ENCODE measurements around the gene ALDH18A1.

The ALDH18A1 gene

GRCh38 chr10:95656291-95657164 lies at the start of gene ALDH18A1:
TSS of gene ALDH18A1 (minus strand) at chr10:95656711. CDS start at chr10:95653377, 3,334 bp downstream.
- Histone ChIP-seq H3K9me3 (ENCODE audit: control insufficient read depth, low read length) (no peaks in the 10 kb centered on the region), H3K4me1 (ENCODE audit: control insufficient read depth, insufficient read depth, low read length) (peaks cover 6% of the 10 kb centered on the region), H3K9ac (ENCODE audit: low read length) (peak within 1 kb of the TSS; percentile 80), H3K36me3 (ENCODE audit: control insufficient read depth, insufficient read depth, low read length) (no peaks in the 10 kb centered on the region), H3K4me3 (ENCODE audit: low read length) (peak within 1 kb of the TSS; percentile 66), H3K27me3 (ENCODE audit: control insufficient read depth, insufficient read depth, low read length) (no peaks in the 10 kb centered on the region)

- H3K27me3 ChIP-seq (ENCODE audit: control insufficient read depth, insufficient read depth, low read length): no peaks in the 10 kb centered on the region
- no peaks in the 10 kb centered on the region for H3K36me3 ChIP-seq (ENCODE audit: control insufficient read depth, insufficient read depth, low read length)
- H3K4me3 ChIP-seq (ENCODE audit: low read length): no peak overlapping the region
- H3K9me3 ChIP-seq (ENCODE audit: control insufficient read depth, low read length): no peaks in the 10 kb centered on the region
- H3K4me1 ChIP-seq (ENCODE audit: control insufficient read depth, insufficient read depth, low read length): no peaks in the 10 kb centered on the region
- no peak overlapping the region for H3K9ac ChIP-seq (ENCODE audit: low read length)
These were observed 41.9 kb upstream of the ALDH18A1 start for GRCh38 chr10:95698415-95698814.

DNA sequence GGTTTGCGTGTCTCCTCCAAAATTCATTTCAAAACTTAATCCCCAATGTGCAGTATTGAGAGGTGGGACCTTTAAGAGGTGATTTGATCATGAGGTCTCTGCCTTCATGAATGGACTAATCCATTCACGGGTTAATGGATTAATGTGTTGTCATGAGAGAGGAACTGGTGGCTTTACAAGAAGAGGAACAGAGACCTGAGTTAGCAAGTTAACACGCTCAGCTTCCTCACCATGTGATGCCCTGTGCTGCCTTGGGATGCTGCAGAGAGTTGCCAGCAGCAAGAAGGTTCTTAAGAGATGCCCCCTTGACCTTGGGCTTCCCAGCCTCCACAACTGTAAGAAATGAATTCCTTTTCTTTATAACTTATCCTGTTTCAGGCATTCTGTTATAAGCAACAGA lies 40.9 kb upstream of the ALDH18A1 start:
- H3K27me3 ChIP-seq (ENCODE audit: control insufficient read depth, insufficient read depth, low read length): no peaks in the 10 kb centered on the region
- H3K4me1 ChIP-seq (ENCODE audit: control insufficient read depth, insufficient read depth, low read length): peaks cover 6% of the 10 kb centered on the region
- no peak overlapping the region for H3K4me3 ChIP-seq (ENCODE audit: low read length)
- no peak overlapping the region for H3K9ac ChIP-seq (ENCODE audit: low read length)
- no peaks in the 10 kb centered on the region for H3K36me3 ChIP-seq (ENCODE audit: control insufficient read depth, insufficient read depth, low read length)
- H3K9me3 ChIP-seq (ENCODE audit: control insufficient read depth, low read length): no peaks in the 10 kb centered on the region

DNA sequence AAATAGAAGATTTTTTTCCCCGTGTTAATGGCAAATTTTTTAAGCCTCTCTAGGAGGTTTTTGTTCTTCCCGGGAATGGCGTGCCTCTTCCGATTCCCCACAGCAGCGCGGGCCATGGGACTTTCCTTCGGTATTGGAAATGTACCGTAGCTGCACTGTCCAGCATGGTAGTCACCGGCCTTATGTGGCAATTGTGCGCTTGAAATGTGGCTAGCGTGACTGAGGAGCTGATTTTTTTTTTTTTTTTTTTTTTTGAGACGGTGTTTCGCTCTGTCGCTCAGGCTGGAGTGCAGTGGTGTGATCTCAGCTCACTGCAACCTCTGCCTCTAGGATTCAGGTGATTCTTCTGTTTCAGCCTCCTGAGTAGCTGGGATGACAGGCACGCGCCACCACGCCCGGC lies 38.2 kb upstream of the ALDH18A1 start:
- no peaks in the 10 kb centered on the region for H3K27me3 ChIP-seq (ENCODE audit: control insufficient read depth, insufficient read depth, low read length)
- H3K9ac ChIP-seq (ENCODE audit: low read length): no peak overlapping the region
- H3K4me3 ChIP-seq (ENCODE audit: low read length): no peak overlapping the region
- H3K4me1 ChIP-seq (ENCODE audit: control insufficient read depth, insufficient read depth, low read length): peaks cover 6% of the 10 kb centered on the region
- no peaks in the 10 kb centered on the region for H3K9me3 ChIP-seq (ENCODE audit: control insufficient read depth, low read length)
- H3K36me3 ChIP-seq (ENCODE audit: control insufficient read depth, insufficient read depth, low read length): no peaks in the 10 kb centered on the region

DNA sequence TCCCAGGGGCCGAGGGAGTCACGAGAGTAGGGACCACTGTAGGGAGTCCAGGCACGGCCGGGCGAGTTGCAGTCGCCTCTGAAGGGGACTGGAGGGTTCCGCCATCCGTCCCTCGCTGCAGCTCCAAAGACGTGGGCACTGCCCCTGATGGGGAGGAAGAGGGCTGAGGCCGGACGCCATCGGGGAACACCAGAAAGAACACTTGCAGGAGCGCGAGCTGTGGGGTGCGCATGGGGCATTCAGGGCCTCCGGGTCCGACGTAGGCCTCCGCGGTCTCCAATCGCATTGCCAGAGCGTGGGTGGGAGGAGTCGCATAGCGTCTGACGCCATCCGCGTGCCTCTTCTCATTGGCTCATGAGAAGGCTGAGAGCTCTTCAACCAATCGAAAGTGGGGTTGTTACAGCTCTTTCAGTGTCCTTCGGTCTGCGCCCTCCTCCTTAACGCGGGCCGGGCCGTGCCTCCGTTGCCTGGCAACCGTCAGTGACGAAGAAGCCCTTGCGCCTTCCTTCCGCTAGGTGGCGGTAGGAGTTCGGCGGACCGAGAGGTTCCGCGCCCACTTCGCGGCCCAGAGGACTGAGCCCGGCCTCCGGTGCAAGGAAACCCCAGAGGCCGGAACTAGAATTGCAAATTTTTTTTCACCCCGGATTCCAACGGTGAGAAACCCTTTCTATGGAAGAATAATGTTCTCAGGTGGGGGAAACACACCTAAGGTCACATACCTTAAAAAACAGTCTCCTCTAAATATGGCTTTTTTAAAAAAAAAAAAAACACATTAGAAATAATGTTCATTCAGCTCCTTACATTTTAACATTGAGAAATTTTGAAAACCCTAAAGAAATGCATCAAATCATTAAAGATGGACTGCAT lies 37.4 kb upstream of the ALDH18A1 start, which contains the start of gene TCTN3:
TSS of gene TCTN3 (minus strand) at position 260 of the 867 bp plus-strand sequence. CDS start at position 232, 28 bp downstream.
- Histone ChIP-seq H3K9me3 (ENCODE audit: control insufficient read depth, low read length) (no peaks in the 10 kb centered on the region), H3K9ac (ENCODE audit: low read length) (peak within 1 kb of the TSS; percentile 91), H3K4me1 (ENCODE audit: control insufficient read depth, insufficient read depth, low read length) (peaks cover 6% of the 10 kb centered on the region), H3K36me3 (ENCODE audit: control insufficient read depth, insufficient read depth, low read length) (no peaks in the 10 kb centered on the region), H3K27me3 (ENCODE audit: control insufficient read depth, insufficient read depth, low read length) (no peaks in the 10 kb centered on the region), H3K4me3 (ENCODE audit: low read length) (peak within 1 kb of the TSS; percentile 96)

GRCh38 chr10:95693071-95693667 lies 36.7 kb upstream of the ALDH18A1 start:
- Histone ChIP-seq H3K27me3 (ENCODE audit: control insufficient read depth, insufficient read depth, low read length) (no peaks in the 10 kb centered on the region), H3K36me3 (ENCODE audit: control insufficient read depth, insufficient read depth, low read length) (no peaks in the 10 kb centered on the region), H3K4me1 (ENCODE audit: control insufficient read depth, insufficient read depth, low read length) (peaks cover 6% of the 10 kb centered on the region), H3K4me3 (ENCODE audit: low read length) (peak overlapping the region; percentile 96), H3K9me3 (ENCODE audit: control insufficient read depth, low read length) (no peaks in the 10 kb centered on the region), H3K9ac (ENCODE audit: low read length) (peak overlapping the region; percentile 91)

DNA sequence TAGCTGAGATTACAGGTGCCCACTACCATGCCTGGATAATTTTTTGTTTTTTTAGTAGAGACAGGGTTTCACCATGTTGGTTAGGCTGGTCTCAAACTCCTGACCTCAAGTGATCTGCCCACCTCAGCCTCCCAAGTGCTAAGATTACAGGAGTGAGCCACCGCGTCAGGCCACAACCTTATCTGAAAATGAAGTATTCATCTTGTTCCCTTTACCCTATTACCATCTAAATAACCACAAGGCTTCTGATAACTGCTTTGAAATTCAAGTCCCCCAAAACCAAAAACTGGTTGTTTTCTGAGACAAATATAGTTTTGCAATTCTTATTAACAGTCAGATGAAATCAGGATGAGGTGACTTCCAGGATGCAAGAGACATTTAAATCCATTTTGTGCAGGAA lies 34.8 kb upstream of the ALDH18A1 start:
- H3K36me3 ChIP-seq (ENCODE audit: control insufficient read depth, insufficient read depth, low read length): peaks cover 7% of the 10 kb centered on the region
- H3K27me3 ChIP-seq (ENCODE audit: control insufficient read depth, insufficient read depth, low read length): no peaks in the 10 kb centered on the region
- H3K4me3 ChIP-seq (ENCODE audit: low read length): no peak overlapping the region
- H3K9me3 ChIP-seq (ENCODE audit: control insufficient read depth, low read length): no peaks in the 10 kb centered on the region
- peaks cover 6% of the 10 kb centered on the region for H3K4me1 ChIP-seq (ENCODE audit: control insufficient read depth, insufficient read depth, low read length)
- no peak overlapping the region for H3K9ac ChIP-seq (ENCODE audit: low read length)

DNA sequence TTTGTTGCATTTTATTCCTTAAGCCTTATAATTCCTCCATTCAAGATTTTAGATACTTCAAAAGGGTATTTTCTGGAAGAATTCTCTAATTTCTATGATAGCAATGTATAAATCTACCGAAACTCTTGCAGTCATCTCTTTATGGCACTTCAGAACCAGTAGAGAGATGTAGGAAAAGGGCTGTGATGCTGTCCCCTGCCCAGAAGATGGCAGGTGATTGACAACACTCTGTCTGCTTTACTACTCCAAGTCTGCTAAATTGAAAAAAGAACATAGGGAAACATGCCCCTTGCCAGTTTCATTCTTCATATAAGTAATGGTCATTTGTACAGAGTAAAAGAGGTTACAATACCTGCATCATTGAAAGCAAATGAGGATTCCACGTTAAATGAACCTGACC lies 32.1 kb upstream of the ALDH18A1 start:
- Histone ChIP-seq H3K9me3 (ENCODE audit: control insufficient read depth, low read length) (no peaks in the 10 kb centered on the region), H3K9ac (ENCODE audit: low read length) (no peak overlapping the region), H3K27me3 (ENCODE audit: control insufficient read depth, insufficient read depth, low read length) (no peaks in the 10 kb centered on the region), H3K4me1 (ENCODE audit: control insufficient read depth, insufficient read depth, low read length) (peaks cover 6% of the 10 kb centered on the region), H3K4me3 (ENCODE audit: low read length) (no peak overlapping the region), H3K36me3 (ENCODE audit: control insufficient read depth, insufficient read depth, low read length) (peaks cover 7% of the 10 kb centered on the region)

- Histone ChIP-seq H3K9me3 (ENCODE audit: control insufficient read depth, low read length) (no peaks in the 10 kb centered on the region), H3K27me3 (ENCODE audit: control insufficient read depth, insufficient read depth, low read length) (no peaks in the 10 kb centered on the region), H3K9ac (ENCODE audit: low read length) (no peak overlapping the region), H3K4me1 (ENCODE audit: control insufficient read depth, insufficient read depth, low read length) (no peaks in the 10 kb centered on the region), H3K36me3 (ENCODE audit: control insufficient read depth, insufficient read depth, low read length) (peaks cover 7% of the 10 kb centered on the region), H3K4me3 (ENCODE audit: low read length) (no peak overlapping the region)
These were observed 27.5 kb upstream of the ALDH18A1 start for GRCh38 chr10:95683966-95684365.

DNA sequence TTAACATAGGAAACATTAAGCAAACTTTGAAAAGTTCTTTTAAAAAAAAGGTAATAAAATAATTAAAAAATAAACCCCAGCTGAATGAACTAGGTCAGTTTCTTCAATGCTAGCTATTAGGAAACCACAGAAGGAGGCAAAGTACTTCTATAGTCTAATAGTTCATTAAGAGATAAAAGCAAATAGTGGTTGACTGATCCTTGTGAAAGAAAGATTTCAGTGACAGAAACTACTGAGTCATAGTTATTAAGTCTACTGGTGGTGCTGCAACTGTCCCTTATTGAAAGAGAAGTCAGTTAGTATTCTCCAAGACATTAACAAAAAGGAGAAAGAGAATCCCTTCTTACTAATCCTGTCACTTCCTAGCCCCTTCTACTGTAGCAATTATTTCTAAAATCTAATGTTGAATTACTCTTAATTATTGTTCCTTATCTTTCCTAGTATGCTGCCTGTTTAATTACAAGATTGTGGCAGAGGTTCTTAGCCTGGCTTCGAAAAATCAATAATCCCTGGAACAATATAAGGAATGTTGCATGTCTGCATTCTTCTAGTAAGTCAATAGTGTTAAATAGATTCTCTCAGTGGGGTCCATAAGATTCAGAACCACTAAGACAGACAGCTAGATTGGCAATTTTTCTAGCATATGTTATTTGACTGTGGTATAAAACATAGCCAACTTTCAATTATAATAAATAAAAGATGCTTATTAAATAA lies 19.0 kb upstream of the ALDH18A1 start:
- H3K36me3 ChIP-seq (ENCODE audit: control insufficient read depth, insufficient read depth, low read length): no peaks in the 10 kb centered on the region

DNA sequence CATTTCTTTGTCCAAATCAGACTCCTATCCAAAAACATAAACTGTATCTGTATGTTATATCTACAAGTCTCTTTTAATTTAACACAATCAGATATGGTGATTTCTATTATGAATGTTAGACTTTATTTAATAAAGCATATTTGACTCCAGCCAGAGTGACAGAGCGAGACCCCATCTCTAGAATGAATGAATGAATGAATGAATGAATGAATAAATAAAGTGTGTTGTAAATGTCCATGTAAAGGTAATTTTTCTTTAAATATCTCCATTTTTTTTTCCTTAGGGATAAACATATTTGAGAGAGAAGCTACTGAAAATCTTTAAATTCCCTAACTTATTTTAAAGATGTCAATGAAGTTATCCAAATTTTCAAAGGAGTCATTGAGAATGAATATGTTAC lies 18.1 kb upstream of the ALDH18A1 start:
- H3K4me1 ChIP-seq (ENCODE audit: control insufficient read depth, insufficient read depth, low read length): peaks cover 4% of the 10 kb centered on the region
- H3K27me3 ChIP-seq (ENCODE audit: control insufficient read depth, insufficient read depth, low read length): no peaks in the 10 kb centered on the region
- no peak overlapping the region for H3K4me3 ChIP-seq (ENCODE audit: low read length)
- H3K9ac ChIP-seq (ENCODE audit: low read length): no peak overlapping the region
- H3K36me3 ChIP-seq (ENCODE audit: control insufficient read depth, insufficient read depth, low read length): no peaks in the 10 kb centered on the region
- no peaks in the 10 kb centered on the region for H3K9me3 ChIP-seq (ENCODE audit: control insufficient read depth, low read length)

More for the DNA sequence above, 19.0 kb upstream of the ALDH18A1 start:
- H3K9ac ChIP-seq (ENCODE audit: low read length): no peak overlapping the region
- H3K27me3 ChIP-seq (ENCODE audit: control insufficient read depth, insufficient read depth, low read length): no peaks in the 10 kb centered on the region
- H3K9me3 ChIP-seq (ENCODE audit: control insufficient read depth, low read length): no peaks in the 10 kb centered on the region
- H3K4me3 ChIP-seq (ENCODE audit: low read length): no peak overlapping the region
- H3K4me1 ChIP-seq (ENCODE audit: control insufficient read depth, insufficient read depth, low read length): peaks cover 4% of the 10 kb centered on the region
